ENCODE measurements around the gene FOXK2. TPM values are rescaled to one million over a fixed set of nuclear protein-coding genes. Genes with fewer than 3 reads are reported as not detected.

FOXK2 gene
- total and polyA plus RNA-seq, 2 donors (not counting 3 experiments of a cell fraction or from before 2014, with no cell fraction given) = 33.4 to 79.3 TPM

DNA sequence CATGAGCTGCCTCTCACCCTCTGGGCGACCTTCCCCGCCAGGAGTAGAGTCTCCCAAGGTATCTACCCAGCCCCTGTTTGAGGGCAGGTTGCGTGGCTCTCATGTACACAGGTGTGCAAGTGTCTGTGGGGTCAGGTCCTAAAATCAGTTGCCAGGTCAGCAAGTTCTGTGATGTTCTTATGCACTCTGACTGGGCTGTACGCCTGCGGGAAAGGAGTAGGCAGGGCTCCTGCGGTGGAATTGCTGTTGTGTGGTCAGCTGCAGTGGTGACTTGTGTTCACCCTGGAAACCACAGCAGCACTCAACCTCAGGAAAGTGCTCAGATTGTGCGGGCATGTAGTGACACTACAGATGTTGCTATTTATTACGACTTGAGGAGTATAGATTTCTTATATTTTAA is 41.6 kb upstream of the FOXK2 start:
- DNase-seq (ENCODE audit: low read depth, low spot score) (no peak), FAIRE-seq (no peak)
- H4K20me1 ChIP-seq (replicated peaks; ENCODE audit: control insufficient read depth, extremely low read depth, insufficient read depth, low read length) = no peaks in the 10 kb centered on the region
- no peak overlapping the region for H3K27ac ChIP-seq (ENCODE audit: insufficient read depth, low read depth, low read length)
- CTCF ChIA-PET = interaction anchor here (1.3 kb wide), 1 partner anchor 16 kb away, joined by 3 read pairs; no protein-coding TSS in a partner anchor
- dilution Hi-C loops (cut with MboI; ENCODE audit: extremely low pct_ligation_motif_present, low sequenced_read_pairs) (no loop called here), intact Hi-C loops (cut with micrococcal nuclease) (no loop called here)
- H3K27me3 ChIP-seq (ENCODE audit: control insufficient read depth in 2 of 2, insufficient read depth in 2 of 2, low read length in 2 of 2) = no peaks in the 10 kb centered on the region
- no peaks in the 10 kb centered on the region for H3K9me3 ChIP-seq (replicated peaks; ENCODE audit: control insufficient read depth, insufficient read depth, low read length)
- no peak overlapping the region for H3K4me2 ChIP-seq (ENCODE audit: insufficient read depth, low read length)
- no TSS peak for BruUV-seq (replicated peaks)
- H2AFZ ChIP-seq (ENCODE audit: low read depth, low read length) = no peak overlapping the region
- H3K9ac ChIP-seq (replicated peaks; ENCODE audit: extremely low read depth, insufficient read depth, low read length) = no peak overlapping the region
- H3K4me1 ChIP-seq (ENCODE audit: control insufficient read depth, extremely low read depth, insufficient read depth, low read length) = peaks cover 5% of the 10 kb centered on the region
- POLR2A ChIA-PET = no interaction called here
- peaks cover 8 to 36% of the 10 kb centered on the region in 2 experiments for H3K36me3 ChIP-seq (ENCODE audit: control insufficient read depth in 2 of 2, extremely low read depth in 1 of 2, insufficient read depth in 2 of 2, low read length in 2 of 2)
- no peaks in the 10 kb centered on the region for H3K9me1 ChIP-seq (replicated peaks; ENCODE audit: control insufficient read depth, extremely low read depth, insufficient read depth, low read length)
- TF ChIP-seq, protein P1, sequence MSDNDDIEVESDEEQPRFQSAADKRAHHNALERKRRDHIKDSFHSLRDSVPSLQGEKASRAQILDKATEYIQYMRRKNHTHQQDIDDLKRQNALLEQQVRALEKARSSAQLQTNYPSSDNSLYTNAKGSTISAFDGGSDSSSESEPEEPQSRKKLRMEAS (IDR thresholded peaks at IDR 0.05; ENCODE audit: insufficient read depth, insufficient read length) = no peak
- TF ChIP-seq EZH2 (IDR thresholded peaks at IDR 0.05; ENCODE audit: borderline replicate concordance, low read depth, low read length, severe bottlenecking) = no peak
- TF ChIP-seq GATA2 (IDR thresholded peaks at IDR 0.05; ENCODE audit: insufficient read depth, insufficient read length, low read depth, low read length) = no peak
- TF ChIP-seq POLR2AphosphoS5 (IDR thresholded peaks at IDR 0.05; ENCODE audit: insufficient read depth, low read depth, low read length) = no peak
- TF ChIP-seq POLR2A (IDR thresholded peaks at IDR 0.05; ENCODE audit: low read depth, low read length) = no peak
- no peaks in the 10 kb centered on the region for H3K79me2 ChIP-seq (ENCODE audit: control insufficient read depth, insufficient read depth, low read length)
- H3K4me3 ChIP-seq (replicated peaks in 1 of 3; ENCODE audit: insufficient read depth in 1 of 3, low read depth in 1 of 3, low read length in 3 of 3) = no peak overlapping the region

- DNase-seq (ENCODE audit: low read depth, low spot score) (no peak), FAIRE-seq (no peak)
- ChIA-PET POLR2A (no interaction called here), CTCF (interaction anchor here (1.1 kb wide), 1 partner anchor 12 kb away, joined by 3 read pairs; no protein-coding TSS in a partner anchor)
- no peak overlapping the region for H2AFZ ChIP-seq (ENCODE audit: low read depth, low read length)
- H3K79me2 ChIP-seq (ENCODE audit: control insufficient read depth, insufficient read depth, low read length) = no peaks in the 10 kb centered on the region
- no peak overlapping the region for H3K9ac ChIP-seq (replicated peaks; ENCODE audit: extremely low read depth, insufficient read depth, low read length)
- H3K27me3 ChIP-seq (ENCODE audit: control insufficient read depth in 2 of 2, insufficient read depth in 2 of 2, low read length in 2 of 2) = no peaks in the 10 kb centered on the region
- peaks cover 5% of the 10 kb centered on the region for H3K4me1 ChIP-seq (ENCODE audit: control insufficient read depth, extremely low read depth, insufficient read depth, low read length)
- BruUV-seq (replicated peaks) = no TSS peak
- intact Hi-C loops (cut with micrococcal nuclease) = no loop called here
- H4K20me1 ChIP-seq (replicated peaks; ENCODE audit: control insufficient read depth, extremely low read depth, insufficient read depth, low read length) = no peaks in the 10 kb centered on the region
- H3K9me3 ChIP-seq (replicated peaks; ENCODE audit: control insufficient read depth, insufficient read depth, low read length) = no peaks in the 10 kb centered on the region
- no peak overlapping the region for H3K4me3 ChIP-seq (replicated peaks in 1 of 3; ENCODE audit: insufficient read depth in 1 of 3, low read depth in 1 of 3, low read length in 3 of 3)
- H3K4me2 ChIP-seq (ENCODE audit: insufficient read depth, low read length) = no peak overlapping the region
- H3K9me1 ChIP-seq (replicated peaks; ENCODE audit: control insufficient read depth, extremely low read depth, insufficient read depth, low read length) = no peaks in the 10 kb centered on the region
- dilution Hi-C loops (cut with MboI; ENCODE audit: extremely low pct_ligation_motif_present, low sequenced_read_pairs) = no loop called here
- no peak overlapping the region for H3K27ac ChIP-seq (ENCODE audit: insufficient read depth, low read depth, low read length)
- H3K36me3 ChIP-seq (ENCODE audit: control insufficient read depth in 2 of 2, extremely low read depth in 1 of 2, insufficient read depth in 2 of 2, low read length in 2 of 2) = peaks cover 8 to 41% of the 10 kb centered on the region in 2 experiments
- TF ChIP-seq FOS (IDR thresholded peaks at IDR 0.05; ENCODE audit: borderline replicate concordance, insufficient read depth, low read length) (no peak), MYC (IDR thresholded peaks at IDR 0.05; ENCODE audit: low read depth, low read length) (no peak), POLR2AphosphoS5 (IDR thresholded peaks at IDR 0.05; ENCODE audit: insufficient read depth, low read depth, low read length) (no peak), EZH2 (IDR thresholded peaks at IDR 0.05; ENCODE audit: borderline replicate concordance, low read depth, low read length, severe bottlenecking) (no peak), JUN (IDR thresholded peaks at IDR 0.05; ENCODE audit: borderline replicate concordance, insufficient read depth, insufficient read length, low read depth) (no peak)
- TF ChIP-seq, protein P1 (IDR thresholded peaks at IDR 0.05; ENCODE audit: insufficient read depth, insufficient read length) = no peak
These were observed 39.9 kb upstream of the FOXK2 start for GRCh38 chr17:82479602-82480001.

All from endothelial cell of umbilical vein (primary cell).